Measurements from ENCODE around the gene MTMR4.

DNA sequence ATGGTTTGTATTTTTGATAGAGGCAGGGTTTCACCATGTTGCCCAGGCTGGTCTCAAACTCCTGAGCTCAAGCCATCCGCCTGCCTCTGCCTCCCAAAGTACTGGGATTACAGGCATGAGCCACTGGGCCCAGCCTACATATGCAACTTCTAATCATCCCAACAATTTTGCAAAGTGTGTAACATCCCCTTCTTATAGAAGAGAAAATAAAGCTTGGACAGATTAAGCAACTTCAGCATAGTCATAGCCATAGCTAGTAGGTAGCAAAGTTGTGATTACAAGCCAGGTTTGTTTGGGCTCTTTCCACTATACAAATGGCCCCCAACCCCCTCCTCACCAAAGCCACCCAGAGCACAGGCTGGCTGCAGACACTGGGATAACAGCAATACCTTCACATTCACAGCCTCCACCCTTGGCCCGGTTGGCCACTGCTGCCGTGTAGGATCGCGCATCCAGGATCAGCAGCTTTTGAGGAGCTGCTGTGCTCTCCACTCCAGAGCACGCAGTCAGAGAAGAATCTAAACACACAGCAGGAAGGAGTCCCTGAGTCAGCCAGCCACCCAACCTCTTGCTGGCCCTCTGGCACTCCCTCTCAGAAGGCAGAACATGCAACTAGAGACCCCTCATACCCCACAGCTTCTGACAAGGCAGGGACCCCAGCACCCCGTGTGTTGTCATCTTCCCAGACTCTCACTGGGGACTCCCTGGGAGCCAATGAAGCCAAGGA is 7.9 kb downstream of the MTMR4 start:
- no peak for TF ChIP-seq CEBPB (IDR thresholded peaks at IDR 0.05)
- TF ChIP-seq GATA3 (IDR thresholded peaks at IDR 0.05; ENCODE audit: borderline replicate concordance) = no peak
- no peak for TF ChIP-seq MAFK (IDR thresholded peaks at IDR 0.05; ENCODE audit: partially characterized antibody)
- TF ChIP-seq POLR2A (IDR thresholded peaks at IDR 0.05; ENCODE audit: low read length) = no peak
- TF ChIP-seq CHD2 (IDR thresholded peaks at IDR 0.05; ENCODE audit: low read length, partially characterized antibody) = no peak
- no peak for TF ChIP-seq CTCF (IDR thresholded peaks at IDR 0.05)

Measured in A549 (cell line).